Dedifferentiated amniotic fluid mesenchymal stem cell (primary cell): ENCODE data around the gene APOL5.
A peak's percentile ranks its signal among the peaks of the same experiment; 100 is the strongest.
"Not testable (repeated sequence)": the region's sequence is repeated elsewhere in the genome, so short reads cannot be mapped to it uniquely, and the experiment has no call there.

Experiments
- DNase-seq: peaks from one replicate; pipeline ENCODE4 v3.0.0-alpha.2; 2016; ENCODE audit errors: extremely low spot score

APOL5 gene, protein sequence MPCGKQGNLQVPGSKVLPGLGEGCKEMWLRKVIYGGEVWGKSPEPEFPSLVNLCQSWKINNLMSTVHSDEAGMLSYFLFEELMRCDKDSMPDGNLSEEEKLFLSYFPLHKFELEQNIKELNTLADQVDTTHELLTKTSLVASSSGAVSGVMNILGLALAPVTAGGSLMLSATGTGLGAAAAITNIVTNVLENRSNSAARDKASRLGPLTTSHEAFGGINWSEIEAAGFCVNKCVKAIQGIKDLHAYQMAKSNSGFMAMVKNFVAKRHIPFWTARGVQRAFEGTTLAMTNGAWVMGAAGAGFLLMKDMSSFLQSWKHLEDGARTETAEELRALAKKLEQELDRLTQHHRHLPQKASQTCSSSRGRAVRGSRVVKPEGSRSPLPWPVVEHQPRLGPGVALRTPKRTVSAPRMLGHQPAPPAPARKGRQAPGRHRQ

DNA sequence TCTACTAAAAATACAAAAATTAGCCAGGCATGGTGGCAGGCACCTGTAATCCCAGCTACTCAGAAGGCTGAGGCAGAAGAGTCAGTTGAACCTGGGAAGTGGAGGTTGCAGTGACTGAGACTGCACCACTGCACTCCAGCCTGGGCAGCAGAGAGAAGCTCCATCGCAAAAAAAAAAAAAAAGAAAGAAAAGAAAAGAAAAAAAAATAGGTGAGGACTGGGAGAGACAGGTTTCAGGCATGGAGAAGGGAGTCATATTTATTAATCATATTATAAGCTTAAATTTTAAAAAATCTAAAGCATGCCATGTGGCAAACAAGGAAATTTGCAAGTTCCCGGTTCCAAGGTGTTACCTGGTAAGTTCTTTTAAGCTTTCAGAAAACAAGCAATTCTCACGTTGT lies at the start of gene APOL5:
Gene APOL5 (plus strand): TSS at position 301 of the 400 bp plus-strand sequence. CDS start 0 bp downstream, at position 301.
- no peak for DNase-seq

DNA sequence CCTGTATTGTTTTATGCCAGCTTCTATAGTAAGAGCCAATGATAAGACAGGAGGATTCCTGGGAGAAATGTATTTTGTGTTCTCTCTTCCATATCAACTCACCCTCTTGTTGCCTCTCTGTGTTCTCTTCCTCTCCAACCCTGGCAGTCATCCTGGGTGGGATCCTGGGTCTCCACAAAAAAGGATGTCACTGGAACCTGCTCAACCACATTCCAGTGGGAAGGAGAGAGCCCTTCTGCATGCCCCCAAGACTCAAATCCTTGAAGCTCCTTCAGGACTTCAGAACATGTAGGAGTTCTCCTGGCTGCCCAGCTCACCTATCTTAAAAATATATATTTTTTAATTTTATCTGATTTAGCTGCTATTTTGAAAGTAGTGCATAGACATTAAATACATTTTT lies 43.3 kb upstream of the APOL5 start:
- DNase-seq, result no peak

DNA sequence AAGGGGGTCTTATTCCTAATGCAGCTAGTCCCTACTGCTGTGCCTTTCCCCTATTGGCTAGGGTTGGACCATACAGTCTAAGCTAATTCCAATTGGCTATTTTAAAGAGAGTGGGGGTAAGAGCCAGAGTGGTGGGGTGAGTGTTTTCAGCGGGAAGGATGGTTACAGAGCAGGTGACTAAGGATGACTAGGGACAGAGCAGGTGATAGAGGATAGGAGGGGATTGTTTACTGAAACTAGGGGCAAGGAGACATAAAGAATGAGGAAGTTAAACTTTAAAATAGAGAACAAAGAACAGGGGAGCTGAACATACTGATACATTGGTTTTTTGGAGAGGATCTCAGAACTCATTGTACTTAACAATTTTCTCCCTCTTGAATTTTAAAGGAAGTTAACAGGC lies 41.6 kb upstream of the APOL5 start:
- DNase-seq, result not testable (repeated sequence)

DNA sequence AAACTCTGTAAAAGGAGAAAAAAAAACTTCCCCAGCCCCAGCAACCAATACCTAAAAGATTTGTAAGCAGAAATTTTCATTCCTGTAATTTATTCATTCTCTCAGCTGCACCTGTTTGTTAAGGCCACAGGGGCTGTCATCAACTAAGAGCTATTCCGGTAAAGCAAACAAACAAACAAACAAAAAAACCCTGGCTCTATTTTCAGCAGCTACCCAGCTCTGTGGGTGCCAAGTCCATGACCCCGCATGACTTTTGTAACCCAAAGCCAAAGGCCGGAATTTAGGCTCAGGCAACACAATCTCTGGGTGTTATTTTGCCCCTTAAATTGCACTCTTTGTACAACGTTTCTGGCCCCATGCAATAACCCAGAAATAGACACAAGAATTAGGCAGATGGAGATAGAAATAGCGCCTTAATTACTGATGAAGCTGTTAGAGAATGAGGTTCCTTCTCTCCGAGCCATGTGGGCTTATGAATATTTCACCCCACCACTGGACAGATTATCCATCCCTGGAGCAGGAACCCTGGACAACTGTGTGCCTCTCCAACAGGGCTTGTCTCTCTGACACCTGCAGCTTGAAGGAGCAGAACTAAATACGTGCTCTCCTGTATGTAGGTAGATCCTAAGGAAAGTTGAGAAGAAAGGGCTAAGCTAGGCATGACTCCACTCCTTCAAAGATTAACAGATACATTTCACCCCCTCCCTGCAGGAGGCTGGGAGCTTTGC lies 40.0 kb upstream of the APOL5 start:
- DNase-seq, result no peak

DNA sequence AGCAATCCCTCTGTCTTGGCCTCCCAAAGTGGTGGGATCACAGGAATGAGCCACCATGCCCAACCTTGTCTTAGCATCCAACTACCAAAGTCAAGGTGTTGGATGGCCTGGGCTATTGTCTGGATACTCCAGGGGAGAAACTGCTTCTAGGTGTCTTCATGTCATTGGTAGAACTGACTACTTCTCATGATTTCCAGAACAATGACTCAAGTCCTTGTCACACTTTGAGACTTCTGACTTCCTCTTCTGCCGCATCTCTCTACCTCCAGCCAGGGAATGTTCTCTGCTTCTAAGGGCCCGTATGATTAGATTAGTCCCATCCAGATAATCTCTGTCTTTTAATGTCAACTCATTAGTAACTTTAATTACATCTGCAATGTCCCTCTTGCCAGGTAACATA lies 38.8 kb upstream of the APOL5 start:
- DNase-seq, result no peak

DNA sequence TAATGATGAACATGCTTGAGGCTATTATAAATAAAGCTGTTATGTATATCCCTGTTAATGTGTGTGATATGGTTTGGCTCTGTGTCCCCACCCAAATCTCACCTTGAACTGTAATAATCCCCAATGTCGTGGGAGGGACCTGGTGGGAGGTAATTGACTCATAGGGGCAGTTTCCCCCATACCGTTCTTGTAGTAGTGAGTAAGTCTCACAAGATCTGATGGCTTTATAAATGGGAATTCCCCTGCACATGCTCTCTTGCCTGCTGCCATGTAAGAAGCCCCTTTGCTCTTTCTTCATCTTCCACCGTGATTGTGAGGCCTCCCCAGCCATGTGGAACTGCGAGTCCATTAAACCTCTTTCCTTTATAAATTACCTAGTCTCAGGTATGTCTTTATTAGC lies 38.2 kb upstream of the APOL5 start:
- not testable (repeated sequence) for DNase-seq

DNA sequence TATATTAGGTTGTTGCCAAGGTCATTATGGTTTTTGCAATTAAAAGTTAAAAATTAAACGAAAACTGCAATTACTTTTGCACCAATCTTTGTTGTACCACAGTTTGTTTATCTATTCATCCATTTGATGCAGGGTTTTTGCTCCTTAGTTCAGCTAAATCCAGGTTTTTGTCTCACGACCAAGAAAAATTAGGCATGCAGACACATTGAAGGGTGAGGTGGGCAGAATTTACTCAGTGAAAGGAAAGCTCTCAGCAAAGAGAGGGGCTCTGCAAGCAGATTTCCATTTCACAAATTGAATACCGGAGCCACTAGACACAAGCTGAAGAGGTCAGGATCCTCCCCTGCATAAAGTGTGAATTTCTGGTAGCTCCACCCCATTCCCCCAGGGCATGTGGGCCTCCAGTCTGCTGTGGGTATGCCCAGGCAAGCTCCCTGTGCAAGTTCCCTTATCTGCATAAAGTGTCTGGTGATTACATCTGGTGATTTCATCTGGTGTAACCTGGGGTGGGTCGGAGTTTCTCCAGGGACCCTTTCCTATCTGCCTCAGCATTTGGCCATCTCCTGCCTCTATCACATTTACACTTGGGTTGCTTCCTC lies 36.1 kb upstream of the APOL5 start:
- DNase-seq, result no peak

DNA sequence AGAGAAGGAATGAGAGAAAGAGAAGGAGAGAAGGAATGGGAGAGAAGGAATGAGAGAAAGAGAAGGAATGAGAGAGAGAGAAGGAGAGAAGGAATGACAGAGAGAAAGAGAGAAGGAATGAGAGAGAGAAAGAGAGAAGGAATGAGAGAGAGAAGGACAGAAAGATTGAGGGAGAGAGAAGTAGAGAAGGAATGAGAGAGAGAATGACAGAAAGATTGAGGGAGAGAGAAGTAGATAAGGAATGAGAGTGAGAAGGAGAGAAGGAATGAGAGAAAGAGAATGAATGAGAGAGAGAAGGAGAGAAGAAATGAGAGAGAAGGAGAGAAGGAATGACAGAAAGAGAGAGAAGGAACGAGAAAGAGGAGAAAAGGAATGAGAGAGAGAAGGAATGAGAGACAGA lies 34.1 kb upstream of the APOL5 start:
- DNase-seq, result no peak

DNA sequence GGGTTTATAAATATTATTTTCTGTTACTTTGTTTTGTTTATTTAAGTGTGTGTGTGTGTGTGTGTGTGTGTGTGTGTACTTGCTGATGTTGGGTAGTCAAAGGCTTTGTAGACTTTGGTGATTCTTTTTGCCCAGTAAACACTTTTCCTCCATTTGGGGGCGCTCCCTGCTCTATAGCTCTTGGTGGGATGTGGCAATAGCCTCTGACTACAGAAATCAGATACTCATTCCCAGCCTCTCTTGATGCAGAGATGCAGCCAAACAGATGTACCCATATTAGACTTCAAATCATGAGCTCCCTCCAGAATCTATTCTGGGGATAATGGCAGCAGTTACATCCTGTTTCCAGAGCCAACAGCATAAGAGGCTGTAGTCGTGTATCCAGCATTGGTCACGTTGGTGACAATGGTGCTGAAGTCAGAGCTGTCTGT lies 33.4 kb upstream of the APOL5 start:
- DNase-seq, result no peak

DNA sequence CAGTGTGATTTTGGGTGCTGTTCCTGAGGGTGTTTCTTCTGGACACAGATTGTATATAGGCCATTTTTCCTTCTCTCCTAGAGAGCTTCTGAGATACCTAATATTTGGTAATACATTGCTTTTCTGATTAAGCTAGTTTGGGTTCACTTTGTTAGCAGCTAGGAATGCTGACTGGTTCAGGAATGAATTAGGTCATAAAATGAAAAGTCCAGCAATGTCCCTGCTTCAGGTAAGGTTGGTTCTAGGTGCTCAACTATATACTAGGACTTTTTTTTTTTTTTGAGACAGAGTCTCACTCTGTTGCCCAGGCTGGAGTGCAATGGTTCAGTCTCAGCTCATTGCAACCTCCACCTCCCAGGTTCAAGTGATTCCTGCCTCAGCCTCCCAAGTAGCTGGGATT lies 32.9 kb upstream of the APOL5 start:
- DNase-seq, result no peak

DNA sequence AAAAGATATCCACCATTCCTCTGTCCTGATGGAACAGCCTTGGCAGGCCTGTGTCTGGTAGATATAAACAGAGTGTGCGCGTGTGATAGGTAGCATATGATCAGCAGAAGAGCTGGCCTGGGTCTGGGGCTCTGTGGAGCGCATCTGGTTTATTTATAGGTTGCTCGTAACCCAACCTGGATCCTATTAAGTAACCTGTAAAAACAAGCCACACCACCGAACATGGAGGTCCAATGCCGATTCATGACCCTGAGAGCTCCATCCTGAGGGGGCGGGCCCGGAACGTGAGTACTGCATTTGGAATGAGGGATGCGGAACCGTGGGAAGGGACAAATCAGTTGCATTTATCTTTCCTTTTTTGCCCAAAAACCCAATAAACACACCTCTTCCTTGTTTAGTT lies 31.9 kb upstream of the APOL5 start:
- no peak for DNase-seq

DNA sequence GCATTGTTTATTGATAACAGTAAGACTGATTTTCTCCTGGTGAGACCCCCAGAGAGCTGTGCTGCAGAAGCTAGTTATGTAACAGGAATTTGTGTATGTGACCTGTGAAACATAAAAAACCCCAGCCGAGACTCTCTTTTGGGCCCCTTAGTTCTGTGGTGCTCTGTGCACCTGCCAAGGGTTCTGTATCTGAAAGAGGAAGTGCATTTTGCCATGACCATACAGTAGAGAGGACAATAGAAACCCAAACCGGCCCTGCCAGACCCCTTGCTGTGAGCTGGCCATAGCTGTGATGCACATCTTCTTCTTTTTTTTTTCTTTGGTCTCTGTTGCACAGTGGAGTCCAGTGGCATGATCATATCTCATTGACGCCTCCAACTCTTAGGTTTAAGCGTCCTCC lies 31.4 kb upstream of the APOL5 start:
- DNase-seq, result no peak

DNA sequence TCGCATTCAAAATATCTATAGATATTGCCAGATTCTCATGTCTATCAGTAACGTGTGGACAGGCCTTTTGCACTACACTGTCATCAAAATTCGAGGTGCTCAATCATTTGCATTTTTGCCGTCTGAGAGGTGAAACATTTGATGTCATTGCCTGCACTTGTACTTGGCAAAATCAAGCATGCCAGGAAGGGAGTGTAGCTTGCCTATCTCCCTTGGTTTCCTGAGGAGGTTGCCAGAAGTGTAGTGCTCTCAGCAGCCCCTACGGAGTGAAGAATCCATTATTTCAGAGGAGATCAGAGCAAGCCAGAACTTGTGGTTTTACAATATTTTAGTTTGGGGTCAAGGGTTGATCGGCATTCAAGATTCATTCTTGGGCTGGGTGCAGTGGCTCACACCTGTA lies 30.2 kb upstream of the APOL5 start:
- no peak for DNase-seq

DNA sequence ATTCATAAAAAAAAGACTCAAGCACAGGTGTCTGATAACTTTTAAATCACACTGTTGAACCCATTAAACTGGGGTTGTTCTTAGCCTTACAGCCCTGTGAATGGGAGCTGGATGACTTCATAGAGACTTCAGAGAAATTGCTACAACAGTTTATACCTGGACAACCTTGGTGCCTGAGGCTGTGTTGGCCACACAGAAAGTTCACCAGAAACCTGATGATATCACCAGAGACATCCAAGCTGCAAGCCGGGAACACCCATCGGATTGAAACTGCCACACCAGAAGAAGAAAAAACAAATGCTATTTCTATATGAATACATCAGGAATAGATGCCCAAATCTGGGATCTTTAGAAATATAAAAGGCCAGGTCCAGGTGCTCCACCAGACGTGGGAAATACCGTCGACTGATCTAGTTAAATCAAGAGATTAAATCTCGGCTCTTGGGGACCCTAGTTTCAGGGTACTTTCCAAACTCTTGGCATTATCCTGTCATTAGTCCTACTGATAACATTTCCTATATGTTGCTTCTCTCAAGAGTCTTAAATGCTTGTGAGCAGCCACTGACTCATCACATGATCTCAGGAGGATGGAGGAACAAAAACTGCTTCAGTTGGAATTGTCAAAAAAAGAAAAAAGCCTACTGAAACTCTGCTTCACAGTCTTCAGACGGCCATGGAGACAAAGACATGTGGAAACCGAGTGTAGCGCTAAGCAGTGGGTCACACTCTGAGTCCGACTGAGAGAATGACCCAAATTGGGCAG lies 28.6 kb upstream of the APOL5 start:
- no peak for DNase-seq

DNA sequence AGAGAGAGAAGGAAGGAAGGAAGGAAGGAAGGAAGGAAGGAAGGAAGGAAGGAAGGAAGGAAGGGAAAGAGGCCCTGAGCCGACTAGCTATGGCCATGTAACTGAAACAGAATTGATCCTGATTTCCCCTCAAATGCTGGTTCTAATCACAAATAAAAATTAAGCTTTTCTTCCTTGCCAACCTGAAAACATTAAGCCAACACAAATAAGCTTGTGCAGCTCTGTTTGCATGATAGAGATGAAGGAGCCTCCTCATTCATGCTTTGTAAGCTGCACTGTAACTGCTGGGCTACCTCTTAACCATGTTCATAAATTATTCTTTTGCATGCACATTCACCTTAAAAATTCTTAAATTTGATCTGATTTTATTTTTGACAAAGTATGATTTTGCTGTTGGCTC lies 27.7 kb upstream of the APOL5 start:
- DNase-seq, result no peak

DNA sequence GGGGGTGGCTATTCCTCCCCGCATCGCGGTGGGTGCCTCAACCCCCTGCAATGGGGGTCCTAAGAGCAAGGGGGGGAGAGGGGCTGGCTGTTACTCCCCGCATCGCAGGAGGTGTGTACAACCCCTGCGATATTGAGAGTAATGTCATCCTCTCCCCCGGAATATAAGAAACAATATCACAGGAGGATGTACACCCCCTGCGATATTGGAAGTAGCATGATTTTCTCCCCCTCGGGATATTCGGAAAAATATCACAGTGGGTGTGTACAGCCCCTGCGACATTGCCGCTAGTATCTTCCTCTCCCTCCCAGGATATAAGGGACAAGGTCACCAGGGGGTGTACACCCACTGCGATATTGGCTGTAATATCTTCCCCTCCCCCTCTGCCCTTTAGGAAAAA lies 22.5 kb upstream of the APOL5 start:
- DNase-seq, result no peak

DNA sequence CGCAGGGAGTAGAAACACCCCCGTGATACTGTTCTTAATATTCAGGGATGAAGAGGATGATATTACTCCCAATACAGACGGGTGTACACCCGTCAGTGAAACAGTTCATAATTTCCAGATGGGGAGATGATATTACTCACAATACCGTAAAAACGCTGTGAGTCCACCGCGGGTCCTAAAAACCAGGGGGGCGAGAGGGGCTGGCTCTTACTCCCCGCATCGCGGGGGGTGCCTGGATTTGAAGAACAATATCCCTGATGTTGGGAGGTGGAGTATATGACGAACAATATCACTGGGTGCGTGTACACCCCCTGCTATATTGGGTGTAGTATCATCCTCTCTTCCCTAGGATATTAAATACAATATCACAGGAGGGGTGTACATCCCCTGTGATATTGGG lies 20.5 kb upstream of the APOL5 start:
- DNase-seq, result no peak

DNA sequence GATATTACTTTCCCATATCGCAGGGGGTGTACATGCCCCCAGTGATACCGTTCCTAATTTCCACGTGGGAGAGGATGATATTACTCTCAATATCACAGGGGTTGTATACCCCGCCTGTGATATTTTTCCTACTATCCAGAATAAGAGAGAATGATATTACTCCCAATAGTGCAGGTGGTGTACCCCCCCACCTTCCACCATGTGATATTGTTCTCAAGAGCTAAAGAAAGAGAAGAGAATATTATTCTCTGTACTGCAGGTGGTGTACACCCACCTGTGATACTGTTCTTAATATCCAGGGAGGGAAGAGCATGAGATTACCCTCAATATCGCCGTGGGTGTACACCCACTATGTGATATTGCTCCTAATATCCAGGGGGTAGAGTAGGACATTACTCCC lies 17.8 kb upstream of the APOL5 start:
- not testable (repeated sequence) for DNase-seq

DNA sequence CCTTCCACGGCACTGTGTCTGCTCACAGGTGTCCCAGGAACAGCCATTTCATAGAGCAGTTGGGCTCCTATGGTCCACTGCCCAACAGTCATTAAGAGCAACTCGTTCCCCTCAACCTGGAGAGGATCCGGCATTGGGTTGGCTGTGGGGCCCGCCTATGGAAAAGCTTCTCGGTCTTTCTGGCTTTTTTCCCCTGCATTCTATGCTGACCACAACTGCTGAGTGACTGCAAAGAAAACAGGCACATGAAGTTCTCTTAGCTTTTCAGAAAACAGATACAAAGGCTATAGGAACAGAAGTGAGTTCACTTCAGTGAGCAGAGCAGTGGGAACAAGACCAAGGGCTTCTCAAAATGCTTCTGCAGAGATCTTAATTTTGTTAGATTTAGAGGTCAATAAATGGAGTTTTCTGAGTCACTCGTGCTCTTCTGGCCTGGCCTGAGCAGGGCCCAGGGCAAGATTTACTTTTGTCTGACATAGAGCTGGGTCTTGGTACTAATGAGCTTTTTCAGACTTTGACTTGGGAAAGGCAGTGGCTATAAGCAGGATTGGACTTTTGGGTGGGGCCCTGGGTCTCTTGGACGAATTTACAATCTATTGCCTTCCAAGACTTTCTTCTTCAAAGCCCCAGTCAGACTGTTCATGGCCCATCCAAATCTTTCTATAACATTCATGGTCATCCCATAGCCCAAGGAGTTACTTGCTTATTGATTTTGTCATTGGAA lies 13.6 kb upstream of the APOL5 start:
- DNase-seq, result no peak

DNA sequence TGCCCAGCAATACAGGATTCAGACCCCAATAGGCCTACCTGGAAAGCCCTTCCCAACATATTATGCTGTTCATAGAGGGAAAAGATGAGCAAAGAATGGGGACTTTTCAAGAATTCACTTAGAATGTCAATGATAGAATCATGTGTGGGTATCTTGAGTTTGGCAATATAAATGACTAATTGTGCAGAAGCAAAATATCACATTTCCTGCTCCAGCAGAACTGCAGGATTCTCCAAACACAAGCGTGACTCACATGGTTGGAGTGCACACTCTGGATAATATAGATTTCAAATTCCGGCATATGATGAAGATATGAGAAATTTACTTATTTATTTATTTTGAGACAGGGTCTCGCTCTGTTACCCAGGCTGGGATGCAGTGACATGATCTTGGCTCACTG lies 12.5 kb upstream of the APOL5 start:
- peak; percentile 73 for DNase-seq

DNA sequence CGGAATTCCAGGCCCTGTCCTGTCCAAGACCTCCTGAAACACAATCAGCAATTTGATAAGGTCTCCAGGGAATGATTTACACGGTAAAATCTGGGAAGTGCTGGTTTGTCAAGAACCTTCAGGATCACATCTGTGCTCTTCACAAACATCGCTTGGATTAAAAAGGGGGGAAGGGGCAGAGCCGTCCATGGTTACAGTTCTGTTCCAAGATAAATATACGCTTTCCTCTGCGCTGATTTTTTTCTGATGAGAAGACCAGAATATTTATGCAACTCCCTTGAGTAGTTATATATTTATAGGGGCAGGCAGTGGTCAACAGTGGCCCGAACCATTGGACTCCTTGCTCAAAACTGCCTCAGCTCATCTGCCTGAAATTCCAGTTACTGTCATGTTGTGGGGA lies 9.2 kb upstream of the APOL5 start:
- DNase-seq, result no peak
